HG02610 (cell line): ENCODE measurements around the gene COX7C.
"Not testable (repeated sequence)": the region's sequence is repeated elsewhere in the genome, so short reads cannot be mapped to it uniquely, and the experiment has no call there.

Experiments used
- ATAC-seq: cut with Tn5 transposase; IDR thresholded peaks from one replicate; pipeline ENCODE4 v1.9.1; 2021; ENCODE audit warnings: mild to moderate bottlenecking, moderate library complexity; ENCODE audit not compliant: unreplicated experiment

The COX7C gene

DNA sequence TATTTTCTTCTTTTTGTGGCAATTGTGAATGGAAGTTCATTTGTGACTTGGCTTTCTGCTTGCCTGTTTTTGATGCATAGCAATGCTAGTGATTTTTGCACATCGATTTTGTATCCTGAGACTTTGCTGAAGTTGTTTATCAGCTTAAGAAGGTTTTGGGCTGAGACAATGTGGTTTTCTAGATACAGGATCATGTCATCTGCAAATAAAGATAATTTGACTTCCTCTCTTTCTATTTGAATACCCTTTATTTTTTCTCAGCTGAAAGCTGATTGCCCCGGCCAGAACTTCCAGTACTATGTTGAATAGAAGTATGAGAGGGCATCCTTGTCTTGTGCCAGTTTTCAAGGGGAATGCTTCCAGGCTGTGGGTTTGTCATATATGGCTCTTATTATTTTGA is 43.0 kb downstream of the COX7C start:
- not testable (repeated sequence) for ATAC-seq

- no peak for ATAC-seq
Observed at GRCh38 chr5:86664173-86664572, 46.4 kb downstream of the COX7C start.

- ATAC-seq: no peak
Observed at GRCh38 chr5:86665984-86666760, 48.4 kb downstream of the COX7C start.

GRCh38 chr5:86666981-86667380 is 49.2 kb downstream of the COX7C start:
- no peak for ATAC-seq
